ENCODE results near the gene HSPB7. TPM values are rescaled to one million over a fixed set of nuclear protein-coding genes. Genes with fewer than 3 reads are reported as not detected.
A peak's percentile ranks its signal among the peaks of the same experiment; 100 is the strongest.

HSPB7 gene
- total and polyA plus RNA-seq, 2 donors (not counting 3 experiments of a cell fraction or from before 2014, with no cell fraction given), result not detected

GRCh38 chr1:16009030-16009460 is 8.8 kb downstream of the HSPB7 start:
- TF ChIP-seq POLR2AphosphoS5 (IDR thresholded peaks at IDR 0.05; ENCODE audit: insufficient read depth, low read depth, low read length), result no peak
- TF ChIP-seq FOS (IDR thresholded peaks at IDR 0.05; ENCODE audit: borderline replicate concordance, insufficient read depth, low read length), result no peak
- no peak for TF ChIP-seq POLR2A (IDR thresholded peaks at IDR 0.05; ENCODE audit: low read depth, low read length)
- no peak for TF ChIP-seq EZH2 (IDR thresholded peaks at IDR 0.05; ENCODE audit: borderline replicate concordance, low read depth, low read length, severe bottlenecking)
- peak; percentile 95 to 97 for TF ChIP-seq CTCF (IDR thresholded peaks at IDR 0.05; ENCODE audit: extremely low read depth in 1 of 2, insufficient read depth in 1 of 2, low read depth in 1 of 2, low read length in 2 of 2)
- CTCF ChIA-PET, result interaction anchor here (0.5 to 3.9 kb wide), 8 partner anchors 10 to 354 kb away, joined by 3 to 25 read pairs (median 4); partner anchors contain the start of gene FAM131C
- DNase-seq (ENCODE audit: low read depth, low spot score) (peak; percentile 73), FAIRE-seq (peak; percentile 94)
- Histone ChIP-seq H3K9me3 (replicated peaks; ENCODE audit: control insufficient read depth, insufficient read depth, low read length) (no peaks in the 10 kb centered on the region), H3K4me1 (ENCODE audit: control insufficient read depth, extremely low read depth, insufficient read depth, low read length) (peaks cover 4% of the 10 kb centered on the region), H3K9ac (replicated peaks; ENCODE audit: extremely low read depth, insufficient read depth, low read length) (no peak overlapping the region), H3K27ac (ENCODE audit: insufficient read depth, low read depth, low read length) (no peak overlapping the region), H3K79me2 (ENCODE audit: control insufficient read depth, insufficient read depth, low read length) (no peaks in the 10 kb centered on the region), H3K9me1 (replicated peaks; ENCODE audit: control insufficient read depth, extremely low read depth, insufficient read depth, low read length) (no peaks in the 10 kb centered on the region), H3K4me2 (ENCODE audit: insufficient read depth, low read length) (no peak overlapping the region), H3K36me3 (ENCODE audit: control insufficient read depth in 2 of 2, extremely low read depth in 1 of 2, insufficient read depth in 2 of 2, low read length in 2 of 2) (no peaks in the 10 kb centered on the region), H3K4me3 (replicated peaks in 1 of 3; ENCODE audit: insufficient read depth in 1 of 3, low read depth in 1 of 3, low read length in 3 of 3) (no peak overlapping the region), H3K27me3 (ENCODE audit: control insufficient read depth in 2 of 2, insufficient read depth in 2 of 2, low read length in 2 of 2) (no peaks in the 10 kb centered on the region), H2AFZ (ENCODE audit: low read depth, low read length) (no peak overlapping the region), H4K20me1 (replicated peaks; ENCODE audit: control insufficient read depth, extremely low read depth, insufficient read depth, low read length) (no peaks in the 10 kb centered on the region)
- dilution Hi-C loops (cut with MboI; ENCODE audit: extremely low pct_ligation_motif_present, low sequenced_read_pairs), result no loop called here
- POLR2A ChIA-PET, result no interaction called here
- no TSS peak for BruUV-seq (replicated peaks)
- intact Hi-C loops (cut with micrococcal nuclease), result loop anchor here (1.0 kb wide), 5 partner anchors 24 to 354 kb away; partner anchors contain the start of gene FAM131C

Data from endothelial cell of umbilical vein (primary cell).